Measurements from ENCODE around the gene RAB33A.
A peak's percentile ranks its signal among the peaks of the same experiment; 100 is the strongest.
"Not testable (repeated sequence)": the region's sequence is repeated elsewhere in the genome, so short reads cannot be mapped to it uniquely, and the experiment has no call there.

Gene RAB33A

GRCh38 chrX:130173190-130173895 is 1.6 kb downstream of the RAB33A start:
- no peak for DNase-seq

GRCh38 chrX:130174045-130174704 is 2.4 kb downstream of the RAB33A start:
- no peak for DNase-seq

GRCh38 chrX:130174937-130175336 is 3.2 kb downstream of the RAB33A start:
- DNase-seq, result no peak

- no peak for DNase-seq
Measured at GRCh38 chrX:130176354-130176776, 4.6 kb downstream of the RAB33A start.

- DNase-seq, result no peak
Measured at GRCh38 chrX:130176942-130177341, 5.2 kb downstream of the RAB33A start.

- no peak for DNase-seq
Measured at GRCh38 chrX:130179170-130179569, 7.4 kb downstream of the RAB33A start.

GRCh38 chrX:130179579-130180215 is 7.9 kb downstream of the RAB33A start:
- DNase-seq, result no peak

- DNase-seq, result no peak
Measured at GRCh38 chrX:130184168-130184567, 12.4 kb downstream of the RAB33A start.

GRCh38 chrX:130184857-130185256 is 13.1 kb downstream of the RAB33A start:
- no peak for DNase-seq

GRCh38 chrX:130186651-130187050 is 14.9 kb downstream of the RAB33A start:
- DNase-seq, result peak; percentile 40 to 81

GRCh38 chrX:130190801-130191200 is 19.0 kb downstream of the RAB33A start:
- DNase-seq, result no peak

- DNase-seq, result no peak
Measured at GRCh38 chrX:130196466-130196865, 24.7 kb downstream of the RAB33A start.

- no peak for DNase-seq
Measured at GRCh38 chrX:130197464-130197863, 25.7 kb downstream of the RAB33A start.

- DNase-seq, result no peak
Measured at GRCh38 chrX:130204647-130205046, 32.9 kb downstream of the RAB33A start.

- no peak for DNase-seq
Measured at GRCh38 chrX:130211415-130212186, 39.8 kb downstream of the RAB33A start.

- DNase-seq, result no peak
Measured at GRCh38 chrX:130212371-130212770, 40.6 kb downstream of the RAB33A start.

- no peak for DNase-seq
Measured at GRCh38 chrX:130213376-130213775, 41.6 kb downstream of the RAB33A start.

- no peak for DNase-seq
Measured at GRCh38 chrX:130216320-130216719, 44.6 kb downstream of the RAB33A start.

GRCh38 chrX:130224810-130225209 is 53.0 kb downstream of the RAB33A start:
- DNase-seq, result no peak

GRCh38 chrX:130228871-130229270 is 57.1 kb downstream of the RAB33A start:
- DNase-seq, result no peak

- DNase-seq, result not testable (repeated sequence)
Measured at GRCh38 chrX:130231184-130231583, 59.4 kb downstream of the RAB33A start.
